Mesendoderm (in vitro differentiated cells): ENCODE measurements around the gene TXLNG.
A peak's percentile ranks its signal among the peaks of the same experiment; 100 is the strongest.
"Not testable (repeated sequence)": the region's sequence is repeated elsewhere in the genome, so short reads cannot be mapped to it uniquely, and the experiment has no call there.

Experiments
- DNase-seq: peaks from one replicate; pipeline ENCODE4 v3.0.0; 2013
- H2AK5ac ChIP-seq: 2 replicates; pipeline ENCODE4 v1.6.1; 2013; ENCODE audit warnings: low read length, inconsistent platforms
- H2BK120ac ChIP-seq: 2 replicates; pipeline ENCODE4 v1.6.1; 2013; ENCODE audit warnings: low read depth, mild to moderate bottlenecking, low read length, moderate library complexity, mixed read lengths
- H2BK15ac ChIP-seq: replicated peaks from 2 replicates; pipeline ENCODE4 v1.6.1; 2013; ENCODE audit warnings: low read depth, mild to moderate bottlenecking, moderate library complexity
- H2BK5ac ChIP-seq: 2 replicates; pipeline ENCODE4 v1.6.1; 2013; ENCODE audit warnings: low read length, inconsistent platforms
- H3K18ac ChIP-seq: 2 replicates; pipeline ENCODE4 v1.6.1; 2013; ENCODE audit warnings: mild to moderate bottlenecking, low read length, mixed read lengths
- H3K23ac ChIP-seq: one replicate; pipeline ENCODE4 v1.6.1; 2013; ENCODE audit warnings: low read length
- H3K27ac ChIP-seq: 2 replicates; pipeline ENCODE4 v1.5.1; 2013; ENCODE audit warnings: low read depth, mild to moderate bottlenecking, inconsistent platforms, low read length, moderate library complexity
- H3K27me3 ChIP-seq: 2 replicates; pipeline ENCODE4 v1.6.1; 2013; ENCODE audit warnings: low read length, control low read depth, mild to moderate bottlenecking, inconsistent platforms; ENCODE audit not compliant: insufficient read depth, poor library complexity
- H3K36me3 ChIP-seq: 2 replicates; pipeline ENCODE4 v1.6.1; 2013; ENCODE audit warnings: low read length, inconsistent platforms; ENCODE audit not compliant: control insufficient read depth, insufficient read depth
- H3K4ac ChIP-seq: one replicate; pipeline ENCODE4 v1.6.1; 2013; ENCODE audit warnings: low read depth, mild to moderate bottlenecking, low read length, moderate library complexity
- H3K4me1 ChIP-seq: 2 replicates; pipeline ENCODE4 v1.6.1; 2013; ENCODE audit warnings: low read depth, low read length, inconsistent platforms; ENCODE audit not compliant: control insufficient read depth
- H3K4me2 ChIP-seq: 2 replicates; pipeline ENCODE4 v1.6.1; 2013; ENCODE audit warnings: low read length
- H3K4me3 ChIP-seq: 2 replicates; pipeline ENCODE4 v1.5.1; 2013; ENCODE audit warnings: mild to moderate bottlenecking, low read length
- H3K56ac ChIP-seq: one replicate; pipeline ENCODE4 v1.6.1; 2013; ENCODE audit warnings: low read length
- H3K79me1 ChIP-seq: 2 replicates; pipeline ENCODE4 v1.6.1; 2013; ENCODE audit warnings: low read length, inconsistent platforms
- H3K79me2 ChIP-seq: 2 replicates; pipeline ENCODE4 v1.6.1; 2013; ENCODE audit warnings: mild to moderate bottlenecking, low read length; ENCODE audit not compliant: control insufficient read depth, insufficient read depth
- H3K9ac ChIP-seq: 2 replicates; pipeline ENCODE4 v1.6.1; 2013; ENCODE audit warnings: low read length, inconsistent platforms
- H4K5ac ChIP-seq: one replicate; pipeline ENCODE4 v1.6.1; 2013; ENCODE audit warnings: low read length
- H4K8ac ChIP-seq: one replicate; pipeline ENCODE4 v1.6.1; 2013; ENCODE audit warnings: low read depth, mild to moderate bottlenecking, control low read depth, low read length, moderate library complexity
- WGBS: extraction: QIAGEN DNeasy Blood & Tissue Kit; methylation state at CpG from one replicate; pipeline ENCODE4 v1.1.7; 2013; ENCODE audit warnings: low lambda C conversion rate, missing lambda C conversion rate; ENCODE audit not compliant: insufficient coverage; ENCODE audit errors: extremely low coverage; 5-methylcytosine and 5-hydroxymethylcytosine counted together

The TXLNG gene

DNA sequence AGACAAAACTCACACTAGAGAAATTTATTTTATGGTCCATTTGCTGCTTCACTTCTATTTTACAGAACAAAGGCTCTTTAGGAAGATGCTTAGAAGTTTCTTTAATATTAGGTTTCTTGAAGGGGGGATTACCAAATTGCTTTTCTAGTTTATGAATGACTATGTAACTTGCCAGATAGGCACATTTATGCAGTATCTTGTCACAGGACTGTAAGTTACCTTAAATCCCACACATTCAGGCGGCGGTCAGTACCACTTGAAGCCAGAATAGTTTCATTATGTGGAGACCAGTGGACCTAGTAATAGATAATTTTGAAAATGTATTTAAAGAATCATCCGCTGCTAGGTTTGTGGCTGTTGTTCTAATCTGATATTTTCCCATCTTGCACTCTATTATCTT, 65.6 kb downstream of the TXLNG start:
- no CpG with 5 or more reads among the region's 3 CpGs for WGBS
- no peaks in the 10 kb centered on the region for H3K27me3 ChIP-seq
- H3K4me3 ChIP-seq: no peak overlapping the region
- no peak overlapping the region for H3K4ac ChIP-seq
- no peak overlapping the region for H3K56ac ChIP-seq
- no peak overlapping the region for H4K5ac ChIP-seq
- H3K4me1 ChIP-seq: no peaks in the 10 kb centered on the region
- no peak overlapping the region for H4K8ac ChIP-seq
- no peaks in the 10 kb centered on the region for H3K79me1 ChIP-seq
- no peaks in the 10 kb centered on the region for H3K79me2 ChIP-seq
- no peak overlapping the region for H2AK5ac ChIP-seq
- no peak overlapping the region for H2BK15ac ChIP-seq
- no peak overlapping the region for H3K4me2 ChIP-seq
- H3K9ac ChIP-seq: no peak overlapping the region
- H3K23ac ChIP-seq: no peak overlapping the region
- H3K36me3 ChIP-seq: no peaks in the 10 kb centered on the region
- H2BK5ac ChIP-seq: no peak overlapping the region
- H3K18ac ChIP-seq: no peak overlapping the region
- no peak overlapping the region for H2BK120ac ChIP-seq
- no peak for DNase-seq
- H3K27ac ChIP-seq: no peak overlapping the region

DNA sequence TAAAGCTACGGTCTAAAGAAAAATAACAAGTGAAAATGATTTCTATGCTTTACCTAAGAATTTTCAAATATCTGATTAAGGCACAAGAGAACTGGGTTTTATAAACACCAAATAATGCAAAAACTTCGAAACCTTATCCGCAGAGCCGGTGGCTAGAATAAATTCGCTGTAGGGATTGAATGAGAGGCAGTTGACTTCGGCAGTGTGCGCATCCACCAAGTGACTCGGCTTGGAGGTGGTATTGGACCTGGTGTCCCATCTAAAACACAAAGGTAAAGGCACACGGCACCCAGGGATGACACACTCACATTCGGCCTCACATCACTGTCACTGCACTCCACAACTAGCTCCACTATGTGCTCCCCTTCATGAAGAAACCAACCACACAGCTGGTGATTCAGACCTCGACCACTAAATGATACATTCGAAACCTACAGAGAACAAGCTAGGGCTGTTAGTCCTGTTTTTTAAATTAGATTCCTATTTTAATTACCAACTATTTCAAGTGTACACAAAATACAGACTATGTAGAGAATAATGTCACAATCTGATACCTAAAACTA, 66.4 kb downstream of the TXLNG start:
- Histone ChIP-seq H3K4ac (no peak overlapping the region), H3K79me1 (no peaks in the 10 kb centered on the region), H3K4me3 (no peak overlapping the region), H3K9ac (no peak overlapping the region), H2BK120ac (no peak overlapping the region), H2BK5ac (no peak overlapping the region), H2AK5ac (no peak overlapping the region), H3K4me2 (no peak overlapping the region), H3K18ac (no peak overlapping the region), H4K8ac (no peak overlapping the region), H3K23ac (no peak overlapping the region), H4K5ac (no peak overlapping the region), H3K36me3 (no peaks in the 10 kb centered on the region), H2BK15ac (no peak overlapping the region), H3K27ac (no peak overlapping the region), H3K27me3 (no peaks in the 10 kb centered on the region), H3K79me2 (no peaks in the 10 kb centered on the region), H3K56ac (no peak overlapping the region), H3K4me1 (no peaks in the 10 kb centered on the region)
- no CpG with 5 or more reads among the region's 12 CpGs for WGBS
- no peak for DNase-seq

DNA sequence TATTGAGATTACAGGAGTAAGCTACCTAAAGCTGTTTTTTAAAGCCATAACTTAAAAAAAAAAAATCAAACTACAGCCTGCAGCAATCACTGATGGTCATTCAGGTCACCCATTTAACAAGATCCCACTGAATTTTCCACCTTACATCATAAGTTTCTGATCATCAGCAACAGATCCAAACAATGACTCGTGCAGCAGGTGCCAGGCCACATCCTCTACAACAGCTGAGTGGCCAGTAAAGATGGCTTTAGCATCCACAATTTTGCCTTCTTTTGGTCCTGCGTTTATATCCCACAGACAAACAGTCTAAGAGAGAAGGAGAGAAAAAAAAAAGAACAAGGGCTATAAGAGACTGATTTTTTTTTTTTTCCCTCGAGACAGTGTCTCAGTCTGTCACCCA, 67.3 kb downstream of the TXLNG start:
- no peak overlapping the region for H2AK5ac ChIP-seq
- H3K79me1 ChIP-seq: no peaks in the 10 kb centered on the region
- H4K8ac ChIP-seq: no peak overlapping the region
- H3K4ac ChIP-seq: no peak overlapping the region
- no peaks in the 10 kb centered on the region for H3K36me3 ChIP-seq
- no peak overlapping the region for H3K18ac ChIP-seq
- H3K4me1 ChIP-seq: no peaks in the 10 kb centered on the region
- no peak overlapping the region for H3K56ac ChIP-seq
- WGBS: no CpG with 5 or more reads among the region's 3 CpGs
- no peak overlapping the region for H4K5ac ChIP-seq
- no peak overlapping the region for H2BK15ac ChIP-seq
- no peak overlapping the region for H2BK5ac ChIP-seq
- no peaks in the 10 kb centered on the region for H3K79me2 ChIP-seq
- no peak overlapping the region for H3K23ac ChIP-seq
- no peak overlapping the region for H2BK120ac ChIP-seq
- no peak overlapping the region for H3K27ac ChIP-seq
- H3K27me3 ChIP-seq: no peaks in the 10 kb centered on the region
- H3K9ac ChIP-seq: no peak overlapping the region
- H3K4me2 ChIP-seq: no peak overlapping the region
- no peak overlapping the region for H3K4me3 ChIP-seq
- DNase-seq: no peak

GRCh38 chrX:16855363-16856075, 69.3 kb downstream of the TXLNG start:
- H4K5ac ChIP-seq: no peak overlapping the region
- DNase-seq: no peak
- no peak overlapping the region for H3K27ac ChIP-seq
- H2BK15ac ChIP-seq: no peak overlapping the region
- no peak overlapping the region for H3K4me3 ChIP-seq
- no peaks in the 10 kb centered on the region for H3K36me3 ChIP-seq
- no peak overlapping the region for H4K8ac ChIP-seq
- H3K9ac ChIP-seq: no peak overlapping the region
- no peak overlapping the region for H3K4me2 ChIP-seq
- no peak overlapping the region for H3K18ac ChIP-seq
- H2AK5ac ChIP-seq: no peak overlapping the region
- H3K4ac ChIP-seq: no peak overlapping the region
- no peaks in the 10 kb centered on the region for H3K4me1 ChIP-seq
- no peak overlapping the region for H3K23ac ChIP-seq
- no peak overlapping the region for H2BK5ac ChIP-seq
- H2BK120ac ChIP-seq: no peak overlapping the region
- no peak overlapping the region for H3K56ac ChIP-seq
- no peaks in the 10 kb centered on the region for H3K27me3 ChIP-seq
- no peaks in the 10 kb centered on the region for H3K79me1 ChIP-seq
- WGBS: no CpG with 5 or more reads among the region's 5 CpGs
- no peaks in the 10 kb centered on the region for H3K79me2 ChIP-seq

DNA sequence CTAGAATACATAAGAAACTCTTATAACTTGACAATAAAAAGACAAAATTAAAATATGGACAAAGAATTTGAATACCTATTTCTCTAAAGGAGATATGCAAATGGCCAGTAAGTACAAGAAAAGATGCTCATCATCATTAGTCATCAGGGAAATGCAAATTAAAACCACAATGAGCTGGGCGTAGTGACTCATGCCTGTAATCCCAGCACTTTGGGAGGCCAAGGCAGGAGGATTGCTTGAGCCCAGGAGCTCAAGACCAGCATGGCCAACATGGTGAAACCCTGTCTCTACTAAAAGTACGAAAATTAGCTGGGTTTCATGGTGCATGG, 69.8 kb downstream of the TXLNG start:
- DNase-seq: peak; percentile 49
- H3K56ac ChIP-seq, H4K5ac ChIP-seq, H2AK5ac ChIP-seq, H3K79me1 ChIP-seq, H2BK120ac ChIP-seq, H3K9ac ChIP-seq, H3K4ac ChIP-seq, H3K27ac ChIP-seq, H3K4me3 ChIP-seq, H3K79me2 ChIP-seq, H3K4me1 ChIP-seq, H3K27me3 ChIP-seq, H3K4me2 ChIP-seq, H3K18ac ChIP-seq, H2BK5ac ChIP-seq, H4K8ac ChIP-seq, H3K36me3 ChIP-seq, H3K23ac ChIP-seq, H2BK15ac ChIP-seq: not testable (repeated sequence)
- no CpG with 5 or more reads among the region's 2 CpGs for WGBS

DNA sequence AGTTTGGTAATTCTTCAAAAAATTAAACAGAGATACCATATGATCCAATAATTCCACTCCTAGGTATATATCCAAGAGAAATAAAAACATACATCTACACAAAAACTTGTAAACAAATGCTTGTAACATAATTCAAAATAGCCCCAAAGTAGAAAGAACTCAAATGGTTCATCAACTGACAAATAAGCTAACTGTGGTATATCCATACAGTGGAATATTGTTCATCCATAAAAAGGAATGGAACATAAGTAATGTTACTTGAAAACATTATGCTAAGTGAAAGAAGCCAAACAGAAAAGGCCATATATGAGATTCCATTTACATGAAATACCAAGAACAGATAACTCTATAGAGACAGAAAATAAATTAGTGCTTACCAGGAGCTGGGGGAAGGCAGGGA, 70.5 kb downstream of the TXLNG start:
- Histone ChIP-seq H3K4me3 (no peak overlapping the region), H3K27ac (no peak overlapping the region), H3K56ac (no peak overlapping the region), H3K27me3 (no peaks in the 10 kb centered on the region), H3K79me2 (no peaks in the 10 kb centered on the region), H4K8ac (no peak overlapping the region), H3K4me2 (no peak overlapping the region), H2BK5ac (no peak overlapping the region), H3K36me3 (no peaks in the 10 kb centered on the region), H3K23ac (no peak overlapping the region), H3K4me1 (no peaks in the 10 kb centered on the region), H2BK15ac (no peak overlapping the region), H3K9ac (no peak overlapping the region), H2BK120ac (no peak overlapping the region), H3K4ac (no peak overlapping the region), H2AK5ac (no peak overlapping the region), H3K79me1 (no peaks in the 10 kb centered on the region), H4K5ac (no peak overlapping the region), H3K18ac (no peak overlapping the region)
- DNase-seq: no peak
